GM08714 (cell line): ENCODE measurements around the gene KIAA0753.

ENCODE experiments used
- H3K4me3 ChIP-seq: fragments of 200-500 bp; sonication (Bioruptor generic); 2 replicates; pipeline ENCODE4 v1.5.1; 2014; ENCODE audit warnings: mild to moderate bottlenecking, low read length, inconsistent platforms
- ZNF274 ChIP-seq: IDR thresholded peaks from 2 replicates; pipeline ENCODE4 v1.6.1; 2012; ENCODE audit warnings: mild to moderate bottlenecking, low read depth, low read length

KIAA0753 gene

GRCh38 chr17:6551869-6552531 is 88.5 kb downstream of the KIAA0753 start:
- no peak overlapping the region for H3K4me3 ChIP-seq
- no peak for TF ChIP-seq ZNF274

GRCh38 chr17:6551356-6551755 is 89.2 kb downstream of the KIAA0753 start:
- TF ChIP-seq ZNF274, result no peak
- H3K4me3 ChIP-seq, result no peak overlapping the region

GRCh38 chr17:6549384-6550036 is 91.0 kb downstream of the KIAA0753 start:
- H3K4me3 ChIP-seq, result no peak overlapping the region
- TF ChIP-seq ZNF274, result no peak

DNA sequence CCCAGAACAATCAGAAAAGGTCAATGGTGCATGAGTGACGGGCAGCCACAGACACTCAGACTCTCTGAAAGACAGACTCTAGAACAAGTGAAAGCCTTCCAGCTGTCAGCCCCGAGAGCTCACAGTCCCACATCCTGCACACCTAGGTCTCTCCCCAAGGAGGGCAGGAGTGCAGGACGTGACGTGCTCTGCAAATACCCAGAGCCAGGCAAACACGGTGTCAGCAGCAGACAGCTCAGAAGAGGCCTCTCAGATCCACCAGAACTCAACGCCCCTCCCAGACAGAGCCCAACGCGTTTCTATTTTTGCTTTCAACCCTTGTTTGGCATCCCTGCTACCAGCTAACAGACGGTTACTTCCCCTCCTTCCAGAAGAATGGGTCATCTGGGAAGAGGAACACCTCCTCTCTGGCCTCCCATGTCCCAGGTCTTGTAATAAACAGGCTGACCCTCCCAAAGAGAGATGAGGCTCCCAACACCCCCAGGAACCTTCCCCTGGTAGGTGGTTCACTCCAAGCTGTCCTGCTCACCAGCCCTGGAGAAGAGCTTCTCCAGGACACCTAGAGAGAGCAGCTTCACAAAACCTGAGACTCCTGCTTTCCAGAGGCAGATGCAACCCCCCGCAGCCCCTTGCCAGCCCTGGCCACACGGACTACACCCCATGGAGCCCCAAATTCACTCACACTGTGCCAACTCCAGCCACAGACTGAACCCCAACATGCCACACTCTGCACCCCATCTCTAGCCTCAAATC is 91.8 kb downstream of the KIAA0753 start:
- TF ChIP-seq ZNF274, result no peak
- no peak overlapping the region for H3K4me3 ChIP-seq

DNA sequence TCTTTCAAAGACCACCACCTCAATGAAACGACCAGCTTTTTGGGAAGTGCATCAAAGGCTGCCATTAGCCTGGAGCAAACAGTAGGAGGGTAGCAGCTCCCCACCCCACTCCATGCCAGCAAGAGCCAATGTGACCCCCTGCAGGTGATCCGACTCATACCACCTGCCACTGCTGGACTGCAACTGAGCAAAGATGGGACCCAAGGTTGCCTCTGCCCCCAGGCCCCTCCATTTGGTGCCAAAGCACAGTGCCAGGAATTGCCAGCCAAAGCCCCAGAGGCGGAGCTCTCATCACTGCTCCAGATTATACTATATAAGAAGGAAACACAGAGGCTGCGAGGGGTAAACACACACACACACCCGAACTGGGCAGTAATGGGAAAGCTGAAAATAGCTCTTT is 92.5 kb downstream of the KIAA0753 start:
- no peak overlapping the region for H3K4me3 ChIP-seq
- no peak for TF ChIP-seq ZNF274

DNA sequence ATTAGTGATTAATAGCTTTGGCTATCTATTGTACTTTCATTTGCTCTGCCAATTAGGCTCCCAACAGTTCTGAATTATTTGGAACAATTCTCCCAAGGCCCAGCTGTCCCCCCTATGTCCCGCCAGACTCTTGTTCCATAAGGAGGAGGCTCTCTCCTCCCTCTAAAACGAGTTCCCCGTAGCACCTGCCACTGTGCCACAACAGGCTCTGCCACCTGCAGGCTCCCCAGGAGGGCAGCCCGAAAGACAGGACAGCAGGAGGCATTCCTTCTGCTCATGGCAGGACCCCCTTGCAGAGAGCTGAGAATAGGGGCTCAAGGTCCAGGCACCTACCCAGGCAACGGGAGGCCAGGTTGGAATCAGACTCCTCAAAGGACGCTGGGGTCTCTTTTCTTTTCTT is 93.2 kb downstream of the KIAA0753 start:
- TF ChIP-seq ZNF274, result no peak
- no peak overlapping the region for H3K4me3 ChIP-seq

- TF ChIP-seq ZNF274, result no peak
- no peak overlapping the region for H3K4me3 ChIP-seq
Measured at GRCh38 chr17:6546069-6546718, 94.3 kb downstream of the KIAA0753 start.

GRCh38 chr17:6545291-6545690 is 95.2 kb downstream of the KIAA0753 start:
- TF ChIP-seq ZNF274, result no peak
- H3K4me3 ChIP-seq, result no peak overlapping the region

DNA sequence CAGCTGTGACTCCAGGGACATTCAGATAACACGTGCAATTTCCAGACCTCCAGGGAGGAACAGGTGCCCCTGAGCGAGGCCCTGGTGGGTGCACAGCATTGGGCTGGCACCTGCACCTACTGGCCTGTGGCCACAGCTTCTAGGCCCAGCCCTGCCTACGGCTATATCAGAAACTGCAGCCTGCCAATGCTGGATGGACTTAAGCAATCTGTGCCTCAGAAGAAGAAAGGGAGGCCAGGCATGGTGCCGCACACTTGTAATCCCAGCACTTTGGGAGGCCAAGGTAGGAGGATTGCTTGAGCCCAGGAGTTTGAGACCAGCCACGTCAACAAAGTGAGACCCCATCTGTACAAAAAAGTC is 96.5 kb downstream of the KIAA0753 start:
- no peak overlapping the region for H3K4me3 ChIP-seq
- no peak for TF ChIP-seq ZNF274

DNA sequence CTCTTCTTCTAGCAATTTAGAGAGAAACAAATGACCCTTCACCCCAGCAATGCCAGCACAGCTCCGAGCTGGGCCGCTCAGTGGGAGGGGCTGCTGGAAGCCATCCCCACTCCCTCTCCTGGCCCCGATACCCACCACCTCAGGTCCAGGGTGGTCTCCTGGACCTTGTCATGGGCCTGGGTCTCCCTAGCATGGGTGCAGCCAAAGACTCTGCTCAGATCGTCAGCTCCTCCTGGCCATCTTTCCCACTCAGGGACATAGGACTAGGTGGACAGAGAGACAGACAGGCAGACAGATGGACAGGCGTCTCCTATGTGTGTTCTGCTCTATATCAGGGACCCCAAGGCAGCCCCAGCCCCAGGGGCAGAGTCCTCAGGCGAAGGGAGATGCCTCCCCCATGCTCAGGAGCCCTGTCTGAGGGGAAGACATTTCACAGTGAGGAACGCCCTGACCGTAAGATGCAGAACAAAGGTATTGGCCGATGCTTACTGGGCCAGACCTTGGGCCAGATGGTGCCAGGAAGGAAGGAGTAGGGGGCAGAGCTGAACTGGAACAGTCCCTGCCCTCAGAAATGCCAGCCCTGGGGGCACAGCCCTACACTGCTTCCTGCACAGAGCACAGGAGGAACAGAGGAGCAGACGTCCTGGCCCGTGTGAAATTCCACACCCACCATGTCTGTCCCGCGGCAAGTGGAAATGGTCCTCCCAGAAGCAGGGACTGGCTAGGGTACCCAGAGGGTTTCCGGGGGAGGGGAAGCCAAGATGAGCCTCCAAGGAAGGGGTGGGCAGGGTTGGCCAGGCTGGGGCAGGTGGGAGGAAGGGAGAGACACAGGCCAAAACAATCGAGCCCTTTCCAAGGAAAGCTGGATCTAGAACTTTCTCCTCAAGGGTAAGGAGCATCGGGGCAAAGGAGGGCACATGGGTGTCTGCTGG is 97.2 kb downstream of the KIAA0753 start:
- H3K4me3 ChIP-seq, result no peak overlapping the region
- no peak for TF ChIP-seq ZNF274

DNA sequence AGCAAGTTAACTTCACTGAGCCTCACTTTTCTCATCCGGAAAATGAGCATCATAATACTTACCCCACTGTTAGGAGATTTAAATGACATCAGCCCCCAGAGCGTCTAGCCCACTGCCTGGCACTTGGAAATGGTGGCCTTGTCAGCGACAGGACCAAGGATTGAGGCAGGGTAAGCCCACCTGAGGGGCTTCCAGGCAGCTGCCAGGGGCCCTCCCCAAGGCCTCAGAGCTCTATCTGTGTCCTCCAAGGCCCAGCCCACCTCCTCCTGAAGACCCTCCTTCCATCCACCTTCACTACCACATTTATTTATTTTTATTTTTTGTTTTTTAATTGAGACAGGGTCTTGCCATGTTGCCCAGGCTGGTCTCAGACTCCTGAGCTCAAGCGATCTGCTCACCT is 97.9 kb downstream of the KIAA0753 start:
- H3K4me3 ChIP-seq, result no peak overlapping the region
- no peak for TF ChIP-seq ZNF274

GRCh38 chr17:6541886-6542285 is 98.6 kb downstream of the KIAA0753 start:
- H3K4me3 ChIP-seq, result no peak overlapping the region
- no peak for TF ChIP-seq ZNF274

- no peak overlapping the region for H3K4me3 ChIP-seq
- TF ChIP-seq ZNF274, result no peak
Measured at GRCh38 chr17:6539871-6540270, 100.6 kb downstream of the KIAA0753 start.
